ENCODE results near the gene SRP19.
"Not testable (repeated sequence)": the region's sequence is repeated elsewhere in the genome, so short reads cannot be mapped to it uniquely, and the experiment has no call there.

Gene SRP19

GRCh38 chr5:112876362-112876761, 15.3 kb downstream of the SRP19 start:
- no peak for DNase-seq

DNA sequence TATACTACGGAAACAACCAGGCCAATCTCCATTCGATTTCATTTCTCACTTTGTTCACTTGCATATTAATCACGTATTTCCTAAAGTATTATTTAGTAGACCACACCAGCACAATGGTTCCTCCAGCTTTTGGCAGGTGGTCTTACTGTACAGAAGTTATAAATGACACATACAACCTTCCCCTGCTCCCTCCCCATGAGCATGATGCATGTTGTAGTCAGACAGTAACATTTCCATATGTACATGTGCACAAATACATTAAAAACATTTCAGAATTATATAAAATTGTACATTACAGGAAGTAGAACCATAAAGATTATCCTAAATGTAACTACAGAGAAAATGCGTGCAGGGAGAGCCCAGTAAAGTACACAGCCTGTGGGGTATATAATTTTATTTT, 17.0 kb downstream of the SRP19 start:
- DNase-seq: no peak

- no peak for DNase-seq
Observed at GRCh38 chr5:112878760-112879159, 17.7 kb downstream of the SRP19 start.

GRCh38 chr5:112880219-112880964, 19.3 kb downstream of the SRP19 start:
- DNase-seq: no peak

DNA sequence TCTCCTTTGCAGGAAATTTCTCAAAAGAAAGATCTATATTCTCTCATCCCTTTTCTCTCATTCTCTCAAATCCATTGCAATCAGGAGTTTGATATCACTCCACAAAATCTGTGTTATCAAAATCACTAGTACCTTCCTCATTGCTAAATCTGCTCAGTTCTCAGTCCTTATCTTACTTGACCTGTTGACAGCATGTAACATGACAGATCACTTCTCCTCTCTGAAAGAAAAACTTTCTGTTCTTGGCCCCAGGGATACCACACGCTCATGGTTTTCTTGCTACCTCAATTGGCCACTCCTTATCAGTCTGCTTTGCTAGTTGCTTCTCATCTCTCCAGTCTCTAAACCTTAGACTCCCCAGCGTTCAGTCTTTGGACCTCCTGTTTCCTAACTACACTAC, 22.1 kb downstream of the SRP19 start:
- DNase-seq: no peak

DNA sequence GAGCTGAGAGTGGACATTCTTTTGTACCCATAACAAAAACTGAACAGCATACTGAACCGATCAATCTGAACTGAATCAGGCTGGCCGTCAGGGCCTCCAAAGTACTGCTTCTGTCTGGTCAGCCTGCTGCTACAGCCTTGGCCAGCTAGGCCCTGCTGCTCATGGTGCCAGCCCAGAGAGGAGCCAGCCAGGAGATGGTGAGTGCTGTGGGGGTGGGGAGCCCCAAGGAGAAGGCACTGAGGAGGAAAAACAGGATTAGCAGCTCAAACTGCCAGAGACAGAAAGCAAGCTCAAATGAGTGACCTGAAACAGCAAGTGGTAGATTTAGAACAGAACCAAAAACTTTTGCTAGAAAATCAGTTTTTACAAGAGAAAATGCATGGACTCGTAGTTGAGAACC, 23.9 kb downstream of the SRP19 start:
- DNase-seq: no peak

- no peak for DNase-seq
Observed at GRCh38 chr5:112886975-112887374, 25.9 kb downstream of the SRP19 start.

GRCh38 chr5:112892066-112892465, 31.0 kb downstream of the SRP19 start:
- not testable (repeated sequence) for DNase-seq

DNA sequence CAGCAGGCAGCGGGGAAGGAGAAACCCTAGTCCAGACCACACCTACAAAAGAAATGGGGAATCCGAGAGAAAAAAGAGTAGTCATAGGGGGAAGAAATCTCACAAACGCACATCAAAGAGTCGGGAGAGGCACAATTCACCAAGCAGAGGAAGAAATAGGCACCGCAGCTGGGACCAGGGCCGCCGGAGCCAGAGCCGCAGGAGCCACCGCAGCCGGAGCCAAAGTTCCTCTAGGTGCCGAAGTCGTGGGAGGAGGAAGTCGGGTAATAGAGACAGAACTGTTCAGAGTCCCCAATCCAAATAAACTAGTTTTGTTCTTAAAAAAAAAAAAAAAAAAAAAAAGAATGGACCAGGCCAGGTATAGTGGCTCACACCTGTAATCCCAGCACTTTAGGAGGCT, 31.7 kb downstream of the SRP19 start:
- DNase-seq: no peak

DNA sequence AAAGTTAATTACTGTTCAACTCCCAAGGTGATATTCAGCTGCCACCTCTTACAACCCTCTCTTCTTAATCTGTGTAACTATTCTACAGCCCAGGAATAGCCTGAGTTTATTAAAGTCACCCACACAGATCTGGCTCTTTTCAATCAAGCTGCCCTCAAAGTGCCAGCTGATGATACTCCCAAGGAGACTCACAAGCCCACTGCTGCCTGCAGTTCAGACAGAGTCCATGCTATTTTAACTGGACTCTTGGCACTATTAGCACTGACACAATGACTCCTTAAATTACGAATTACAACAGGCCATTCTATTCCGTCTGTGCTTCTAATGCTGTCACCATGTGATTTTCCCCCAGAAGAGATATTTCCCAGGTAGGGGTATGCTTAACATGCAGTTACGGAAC, 34.6 kb downstream of the SRP19 start:
- no peak for DNase-seq

GRCh38 chr5:112902561-112902960, 41.5 kb downstream of the SRP19 start:
- DNase-seq: no peak

- DNase-seq: not testable (repeated sequence)
Observed at GRCh38 chr5:112904996-112905395, 43.9 kb downstream of the SRP19 start.

DNA sequence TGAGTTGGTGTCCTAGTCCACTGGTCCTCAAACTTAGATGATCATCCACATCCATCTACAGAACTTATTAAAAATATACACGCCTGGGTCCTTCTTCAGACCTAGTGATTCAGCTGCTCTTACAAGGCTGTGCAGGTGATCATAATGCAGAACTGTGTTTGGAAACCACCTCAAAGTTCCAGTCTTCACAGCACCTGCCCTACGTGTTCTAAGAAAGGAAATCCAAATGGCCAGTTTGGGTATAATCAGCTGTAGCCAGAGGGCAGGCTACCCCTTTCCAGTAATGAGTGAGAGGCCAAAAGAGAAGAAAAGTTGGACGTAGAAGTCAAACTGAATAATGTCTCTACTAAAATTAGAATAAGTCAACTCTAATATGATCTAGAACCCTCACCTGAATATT, 45.5 kb downstream of the SRP19 start:
- no peak for DNase-seq

DNA sequence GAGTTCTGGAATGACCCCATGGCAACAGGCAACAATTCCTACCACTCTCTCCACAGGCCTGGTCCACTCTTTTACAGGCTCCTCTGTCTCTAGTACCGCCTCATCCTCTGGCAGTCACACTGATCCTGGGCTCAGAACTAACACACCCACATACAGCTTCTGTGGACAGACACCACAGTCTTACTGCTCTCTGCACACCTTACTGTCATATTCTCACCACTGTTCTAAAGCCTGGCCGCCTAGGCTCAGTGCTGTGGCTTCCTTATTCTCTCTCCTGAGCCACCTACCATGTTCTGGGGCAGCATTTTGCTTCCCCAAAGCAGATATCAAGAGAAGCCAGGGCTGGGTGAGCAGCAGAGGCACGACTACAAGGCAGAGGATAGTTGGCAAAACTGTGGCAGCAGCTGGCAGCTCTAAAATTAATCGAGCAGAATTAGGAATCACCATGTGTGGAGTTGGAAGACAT, 46.1 kb downstream of the SRP19 start:
- no peak for DNase-seq

DNA sequence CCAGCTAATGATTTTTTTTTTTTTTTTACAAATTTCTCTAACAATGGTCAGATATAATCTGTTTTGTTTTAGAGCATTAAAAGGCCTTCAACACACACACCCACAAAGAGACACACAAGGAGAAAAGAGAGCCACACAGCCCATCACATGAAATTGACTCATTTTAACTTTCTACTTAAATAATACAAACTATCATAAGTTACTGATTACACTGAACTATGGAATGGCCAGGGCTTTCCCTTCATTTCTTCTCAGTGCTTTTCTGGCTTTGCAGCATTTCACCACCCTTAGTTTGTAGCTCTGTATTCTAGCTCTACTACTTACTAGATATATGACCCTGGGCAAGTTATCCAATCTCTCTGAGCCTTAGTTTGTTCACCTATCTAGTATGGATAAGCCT, 47.8 kb downstream of the SRP19 start:
- DNase-seq: no peak

- DNase-seq: no peak
Observed at GRCh38 chr5:112910529-112910928, 49.4 kb downstream of the SRP19 start.

GRCh38 chr5:112914584-112914983, 53.5 kb downstream of the SRP19 start:
- DNase-seq: no peak

DNA sequence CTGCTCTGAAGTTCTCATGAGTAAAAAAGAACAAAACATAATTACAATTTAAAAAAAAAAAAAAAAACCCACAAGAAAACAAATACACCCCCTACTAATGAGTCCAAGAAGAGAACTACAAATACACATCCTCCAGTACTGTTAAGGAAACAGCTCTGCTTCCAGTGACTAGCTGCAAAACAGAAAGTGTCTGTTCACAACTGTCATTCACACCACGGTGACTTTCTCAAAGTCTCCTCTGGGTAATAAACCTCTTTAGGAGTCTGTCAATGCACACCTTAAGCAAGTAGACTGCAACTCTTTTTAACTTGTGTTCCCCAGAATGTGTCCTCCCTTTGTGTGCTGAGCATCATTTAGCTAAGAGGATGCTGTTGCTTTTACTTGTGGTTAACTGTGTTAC, 54.7 kb downstream of the SRP19 start:
- no peak for DNase-seq

GRCh38 chr5:112917453-112917995, 56.4 kb downstream of the SRP19 start:
- no peak for DNase-seq

GRCh38 chr5:112918136-112918535, 57.0 kb downstream of the SRP19 start:
- no peak for DNase-seq

- no peak for DNase-seq
Observed at GRCh38 chr5:112918679-112919078, 57.6 kb downstream of the SRP19 start.
